Lower leg skin (tissue), 3 donors: Measurements from ENCODE around the gene GPRC5B.

Source experiments
- POLR2A ChIP-seq, 2 donors: fragments of 450-650 bp; IDR thresholded peaks; one replicate each; pipeline ENCODE4 v1.6.1; 2016 to 2017; ENCODE audit warnings: antibody characterized with exemption in 2 of 2, mild to moderate bottlenecking in 1 of 2, moderate library complexity in 1 of 2
- TF ChIP-seq, protein P1 (sequence below), 3 donors: fragments of 450-650 bp; IDR thresholded peaks; one replicate each; pipeline ENCODE4 v1.5.1; 2016; ENCODE audit warnings: antibody characterized with exemption in 3 of 3, mild to moderate bottlenecking in 3 of 3, moderate library complexity in 2 of 3

DNA sequence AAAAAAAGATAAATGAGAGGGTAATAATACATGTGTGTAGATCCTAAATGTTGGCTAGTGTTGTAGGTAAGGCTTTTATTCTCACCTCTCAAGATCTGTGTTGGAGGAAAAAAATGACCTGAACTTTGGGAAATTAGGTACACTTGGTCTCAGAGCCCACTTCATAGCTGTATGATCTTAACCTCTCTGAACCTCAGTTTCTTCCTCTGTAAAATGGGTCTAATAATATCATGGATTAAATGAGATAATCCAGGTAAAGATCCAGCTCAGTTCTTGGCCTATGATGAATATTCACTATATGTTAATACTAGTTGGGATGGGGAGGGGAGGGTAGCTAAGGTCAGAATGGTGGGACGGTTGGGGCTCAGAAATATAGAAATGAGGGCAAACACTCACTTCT lies 24.3 kb upstream of the GPRC5B start:
- TF ChIP-seq POLR2A (IDR thresholded peaks at IDR 0.05): no peak
- TF ChIP-seq, protein P1, sequence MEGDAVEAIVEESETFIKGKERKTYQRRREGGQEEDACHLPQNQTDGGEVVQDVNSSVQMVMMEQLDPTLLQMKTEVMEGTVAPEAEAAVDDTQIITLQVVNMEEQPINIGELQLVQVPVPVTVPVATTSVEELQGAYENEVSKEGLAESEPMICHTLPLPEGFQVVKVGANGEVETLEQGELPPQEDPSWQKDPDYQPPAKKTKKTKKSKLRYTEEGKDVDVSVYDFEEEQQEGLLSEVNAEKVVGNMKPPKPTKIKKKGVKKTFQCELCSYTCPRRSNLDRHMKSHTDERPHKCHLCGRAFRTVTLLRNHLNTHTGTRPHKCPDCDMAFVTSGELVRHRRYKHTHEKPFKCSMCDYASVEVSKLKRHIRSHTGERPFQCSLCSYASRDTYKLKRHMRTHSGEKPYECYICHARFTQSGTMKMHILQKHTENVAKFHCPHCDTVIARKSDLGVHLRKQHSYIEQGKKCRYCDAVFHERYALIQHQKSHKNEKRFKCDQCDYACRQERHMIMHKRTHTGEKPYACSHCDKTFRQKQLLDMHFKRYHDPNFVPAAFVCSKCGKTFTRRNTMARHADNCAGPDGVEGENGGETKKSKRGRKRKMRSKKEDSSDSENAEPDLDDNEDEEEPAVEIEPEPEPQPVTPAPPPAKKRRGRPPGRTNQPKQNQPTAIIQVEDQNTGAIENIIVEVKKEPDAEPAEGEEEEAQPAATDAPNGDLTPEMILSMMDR (IDR thresholded peaks at IDR 0.05): no peak
